Activated T-cell treated with anti-CD3 and anti-CD28 coated beads, Interleukin-2, amount 50 U/mL, for 72 hours (primary cell): ENCODE data around the gene MAP2K3. TPM values are rescaled to one million over a fixed set of nuclear protein-coding genes. Genes with fewer than 3 reads are reported as not detected.
A peak's percentile ranks its signal among the peaks of the same experiment; 100 is the strongest.
"Not testable (repeated sequence)": the region's sequence is repeated elsewhere in the genome, so short reads cannot be mapped to it uniquely, and the experiment has no call there.

ENCODE experiments used
- ATAC-seq, 2 donors: fragments of 150-1000 bp; cut with Tn5 transposase; replicated peaks in 1 of 2; 2 replicates each; pipeline ENCODE4 v1.10.0; 2021; ENCODE audit warnings: moderate library complexity in 2 of 2, mild to moderate bottlenecking in 1 of 2
- DNase-seq, 2 donors: peaks; one replicate each; pipeline ENCODE4 v3.0.0; 2021 to 2022; ENCODE audit warnings: mixed read lengths in 1 of 2
- H3K27ac Mint-ChIP-seq: one replicate; pipeline ENCODE4 v1.8.0; 2022; ENCODE audit warnings: mild to moderate bottlenecking, moderate library complexity, mixed read lengths
- H3K27me3 Mint-ChIP-seq: one replicate; pipeline ENCODE4 v1.8.0; 2022; ENCODE audit warnings: low read depth, mixed read lengths
- H3K36me3 Mint-ChIP-seq, 2 donors: one replicate each; pipeline ENCODE4 v1.8.0; 2022; ENCODE audit warnings: mixed read lengths in 2 of 2, mild to moderate bottlenecking in 1 of 2; ENCODE audit not compliant: insufficient read depth in 2 of 2
- H3K4me1 Mint-ChIP-seq: one replicate; pipeline ENCODE4 v1.8.0; 2022; ENCODE audit warnings: low read depth, mixed read lengths
- H3K4me3 Mint-ChIP-seq, 2 donors: one replicate each; pipeline ENCODE4 v1.8.0; 2022; ENCODE audit warnings: mild to moderate bottlenecking in 2 of 2, mixed read lengths in 2 of 2, moderate library complexity in 2 of 2
- H3K9me3 Mint-ChIP-seq, 2 donors: one replicate each; pipeline ENCODE4 v1.8.0; 2022; ENCODE audit warnings: mixed read lengths in 2 of 2
- total RNA-seq, 2 donors: library from RNA; stranded (reverse); gene quantifications; one replicate each; pipeline ENCODE4 v1.2.3, GENCODE V29; 2022

MAP2K3 gene
- total RNA-seq, 2 donors from 2014 or later: 104 to 107 TPM

DNA sequence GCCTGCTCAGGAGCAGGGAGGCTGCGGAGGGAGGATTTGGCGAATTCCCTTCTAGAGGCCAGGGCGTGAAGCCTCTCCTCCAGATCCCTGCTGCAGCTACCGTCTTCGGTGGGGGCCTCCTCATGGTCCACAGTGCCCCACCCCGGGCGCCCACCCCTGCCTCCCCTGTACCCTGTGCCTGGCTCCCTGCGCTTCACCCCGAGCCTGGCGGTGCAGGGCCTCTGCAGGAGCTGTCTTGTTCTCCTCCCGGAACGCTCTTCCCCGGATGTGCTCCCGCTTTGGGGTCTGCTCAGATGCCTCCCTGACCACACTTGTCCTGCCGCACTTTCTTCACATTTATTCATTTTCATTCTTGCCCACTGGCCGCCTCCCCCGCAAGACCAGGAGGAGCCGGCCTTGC lies 33.3 kb downstream of the MAP2K3 start:
- not testable (repeated sequence) for H3K9me3 Mint-ChIP-seq, H3K4me3 Mint-ChIP-seq, DNase-seq, H3K27ac Mint-ChIP-seq, H3K36me3 Mint-ChIP-seq, H3K27me3 Mint-ChIP-seq, H3K4me1 Mint-ChIP-seq, ATAC-seq

DNA sequence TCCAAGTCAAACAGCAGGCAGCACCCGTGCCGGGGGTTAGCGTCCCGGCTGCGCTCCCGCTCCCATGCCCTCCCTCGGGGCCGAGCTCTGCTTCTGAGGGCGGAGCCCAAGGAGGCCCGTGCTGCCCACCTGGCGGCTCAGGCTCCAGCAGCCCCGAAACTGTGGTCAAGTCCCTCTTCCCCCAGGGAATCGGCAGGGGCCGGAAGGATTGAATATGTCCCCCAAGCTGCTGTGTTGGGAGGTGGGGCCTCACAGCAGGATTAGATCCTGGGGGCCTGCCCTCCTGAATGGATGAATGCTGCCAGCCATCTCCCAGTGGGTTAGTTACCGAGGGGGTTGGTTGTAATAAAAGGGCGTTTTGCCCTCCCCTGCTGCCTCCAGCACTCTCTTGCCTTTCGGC lies 33.9 kb downstream of the MAP2K3 start:
- H3K4me1 Mint-ChIP-seq: peaks cover 7% of the 10 kb centered on the region
- no peak overlapping the region for H3K4me3 Mint-ChIP-seq
- H3K36me3 Mint-ChIP-seq: no peaks in the 10 kb centered on the region
- ATAC-seq (no peak), DNase-seq (no peak)
- H3K27me3 Mint-ChIP-seq: peaks cover 4% of the 10 kb centered on the region
- no peaks in the 10 kb centered on the region for H3K9me3 Mint-ChIP-seq
- no peak overlapping the region for H3K27ac Mint-ChIP-seq

DNA sequence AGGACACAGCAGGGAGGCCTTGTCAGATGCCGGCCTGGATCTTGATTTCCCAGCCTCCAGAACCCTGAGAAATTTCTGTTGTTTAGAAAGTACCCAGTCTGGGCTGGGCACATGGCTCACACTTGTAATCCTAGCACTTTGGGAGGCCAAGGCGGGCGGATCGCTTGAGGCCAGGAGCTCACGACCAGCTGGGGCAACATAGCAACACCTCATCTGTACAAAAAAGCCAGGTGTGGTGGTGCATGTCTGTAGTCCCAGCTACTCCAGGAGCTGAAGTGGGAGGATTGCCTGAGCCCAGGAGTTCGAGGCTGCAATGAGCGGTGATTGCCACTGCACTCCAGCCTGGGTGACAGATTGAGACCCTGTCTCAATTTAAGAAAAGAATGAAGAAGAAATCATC lies 34.3 kb downstream of the MAP2K3 start:
- not testable (repeated sequence) for H3K27me3 Mint-ChIP-seq, H3K4me1 Mint-ChIP-seq, H3K27ac Mint-ChIP-seq, H3K4me3 Mint-ChIP-seq, H3K9me3 Mint-ChIP-seq, H3K36me3 Mint-ChIP-seq, DNase-seq, ATAC-seq

DNA sequence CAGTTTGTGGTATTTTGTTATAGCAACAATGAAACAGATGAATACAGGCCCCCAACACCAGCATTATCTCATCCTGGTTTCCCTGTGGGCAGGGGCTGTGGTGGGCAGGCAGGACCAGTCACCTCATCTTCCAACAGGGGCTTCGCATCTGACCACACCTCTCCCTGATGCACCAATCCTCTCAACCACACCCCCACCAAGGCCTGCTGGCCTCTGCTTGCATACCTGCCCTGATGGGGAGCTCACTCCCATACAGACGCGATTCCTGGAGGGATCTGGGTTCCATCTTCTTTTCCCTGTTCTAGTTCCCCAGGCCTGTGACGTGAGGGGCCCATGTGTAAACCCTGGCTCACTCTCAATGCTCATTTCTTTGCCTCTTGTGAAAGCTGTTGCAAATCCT lies 34.7 kb downstream of the MAP2K3 start:
- ATAC-seq, H3K27ac Mint-ChIP-seq, H3K9me3 Mint-ChIP-seq, DNase-seq, H3K4me3 Mint-ChIP-seq, H3K27me3 Mint-ChIP-seq, H3K4me1 Mint-ChIP-seq, H3K36me3 Mint-ChIP-seq: not testable (repeated sequence)

DNA sequence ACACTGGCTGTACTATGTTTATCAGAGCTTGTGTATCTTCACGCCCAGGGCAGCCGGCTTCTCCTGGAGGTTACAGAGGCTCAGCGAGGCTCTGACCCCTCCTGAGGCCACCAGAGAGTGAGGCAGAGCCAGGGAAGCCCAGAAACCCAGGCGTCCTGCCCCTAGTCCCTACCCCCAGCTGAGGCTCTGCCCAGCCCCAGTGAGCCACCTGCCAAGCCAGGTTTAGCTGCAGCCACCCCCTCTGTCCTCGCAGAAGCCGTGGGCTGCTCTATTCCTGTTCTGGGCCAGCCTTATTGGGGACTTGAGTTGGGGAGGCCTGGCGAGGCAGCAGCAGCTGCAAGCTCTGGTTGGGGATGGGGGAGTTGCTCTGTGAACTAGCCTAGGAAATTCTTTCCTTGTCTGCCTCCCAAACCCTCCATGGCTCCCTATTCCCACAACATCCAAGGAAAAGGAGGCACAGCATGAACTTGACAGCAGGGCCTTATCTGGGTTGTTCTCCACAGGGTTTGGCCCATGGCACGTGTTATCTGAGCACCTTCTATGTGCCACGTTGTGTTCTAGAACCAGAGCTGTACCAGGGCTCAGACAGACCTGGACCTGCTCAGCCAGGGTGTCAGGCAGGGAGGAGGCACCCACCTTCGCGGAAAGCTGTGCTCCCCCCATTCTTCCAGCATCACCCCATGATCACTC lies 35.3 kb downstream of the MAP2K3 start:
- H3K27me3 Mint-ChIP-seq, H3K4me3 Mint-ChIP-seq, H3K36me3 Mint-ChIP-seq, ATAC-seq, H3K9me3 Mint-ChIP-seq, H3K4me1 Mint-ChIP-seq, H3K27ac Mint-ChIP-seq, DNase-seq: not testable (repeated sequence)

DNA sequence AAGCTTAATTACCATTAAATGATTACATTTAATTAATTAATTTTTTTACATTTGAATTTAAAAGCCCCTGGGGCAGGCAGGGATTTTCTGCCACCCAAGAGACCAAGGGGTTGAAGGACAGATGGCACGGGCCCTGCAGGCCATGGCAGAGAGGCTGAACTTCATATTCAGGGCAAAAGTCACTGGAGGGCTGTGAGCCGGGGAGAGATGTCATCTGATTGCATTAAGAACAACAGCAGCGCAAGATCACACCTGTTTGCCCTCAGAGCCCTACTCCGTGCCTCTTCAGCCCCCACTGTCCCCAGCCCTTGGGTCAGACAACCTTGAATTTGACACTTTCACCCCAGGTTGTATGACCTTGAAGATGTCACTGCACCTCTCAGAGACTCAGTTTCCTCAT lies 35.9 kb downstream of the MAP2K3 start:
- not testable (repeated sequence) for DNase-seq, H3K27me3 Mint-ChIP-seq, H3K4me3 Mint-ChIP-seq, ATAC-seq, H3K27ac Mint-ChIP-seq, H3K36me3 Mint-ChIP-seq, H3K4me1 Mint-ChIP-seq, H3K9me3 Mint-ChIP-seq

DNA sequence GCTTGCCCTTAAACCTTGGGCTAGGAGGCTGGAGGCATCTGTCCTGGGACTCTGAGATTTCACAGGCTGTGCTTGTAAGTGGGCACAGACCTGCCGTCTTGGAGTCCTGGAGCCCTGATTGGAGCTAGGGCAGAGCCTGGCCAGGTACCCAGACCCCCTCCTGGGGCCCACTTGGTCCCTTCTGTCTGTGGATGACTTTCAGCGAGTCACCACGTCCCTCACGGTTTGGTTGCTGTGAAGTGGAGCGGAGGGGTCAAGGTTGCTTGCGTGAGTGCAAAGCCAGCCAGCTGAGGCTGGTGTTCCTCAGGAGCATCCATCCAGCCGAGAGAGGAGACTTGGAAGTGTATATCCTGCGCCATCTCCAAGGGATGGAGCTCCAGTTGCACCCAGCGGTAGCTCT lies 36.5 kb downstream of the MAP2K3 start:
- H3K27me3 Mint-ChIP-seq, H3K9me3 Mint-ChIP-seq, H3K4me1 Mint-ChIP-seq, H3K27ac Mint-ChIP-seq, H3K4me3 Mint-ChIP-seq, DNase-seq, ATAC-seq, H3K36me3 Mint-ChIP-seq: not testable (repeated sequence)

DNA sequence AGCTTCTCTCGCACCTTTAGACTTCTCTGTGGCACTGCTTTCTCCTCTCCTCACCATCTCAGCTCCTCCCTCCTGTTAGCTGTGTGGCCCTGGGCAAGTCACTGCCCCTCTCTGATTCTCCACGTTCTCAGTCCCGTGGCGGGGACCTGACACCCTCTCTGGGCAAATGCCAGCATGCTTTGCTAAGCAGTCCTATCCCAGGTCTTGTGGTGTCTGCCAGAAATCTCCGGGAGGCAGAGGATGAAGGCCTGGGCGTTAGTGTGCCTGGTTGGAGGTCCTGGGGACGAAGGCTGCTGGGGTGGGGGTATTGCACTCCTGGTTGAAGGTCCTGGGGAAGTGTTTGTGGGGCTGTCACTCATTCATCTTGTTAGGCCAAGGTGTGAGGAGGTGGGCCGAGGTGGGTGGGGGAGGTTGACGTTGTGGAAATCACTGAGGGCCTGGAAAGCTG lies 37.3 kb downstream of the MAP2K3 start:
- H3K27me3 Mint-ChIP-seq, H3K27ac Mint-ChIP-seq, H3K4me3 Mint-ChIP-seq, H3K9me3 Mint-ChIP-seq, DNase-seq, H3K36me3 Mint-ChIP-seq, ATAC-seq, H3K4me1 Mint-ChIP-seq: not testable (repeated sequence)

DNA sequence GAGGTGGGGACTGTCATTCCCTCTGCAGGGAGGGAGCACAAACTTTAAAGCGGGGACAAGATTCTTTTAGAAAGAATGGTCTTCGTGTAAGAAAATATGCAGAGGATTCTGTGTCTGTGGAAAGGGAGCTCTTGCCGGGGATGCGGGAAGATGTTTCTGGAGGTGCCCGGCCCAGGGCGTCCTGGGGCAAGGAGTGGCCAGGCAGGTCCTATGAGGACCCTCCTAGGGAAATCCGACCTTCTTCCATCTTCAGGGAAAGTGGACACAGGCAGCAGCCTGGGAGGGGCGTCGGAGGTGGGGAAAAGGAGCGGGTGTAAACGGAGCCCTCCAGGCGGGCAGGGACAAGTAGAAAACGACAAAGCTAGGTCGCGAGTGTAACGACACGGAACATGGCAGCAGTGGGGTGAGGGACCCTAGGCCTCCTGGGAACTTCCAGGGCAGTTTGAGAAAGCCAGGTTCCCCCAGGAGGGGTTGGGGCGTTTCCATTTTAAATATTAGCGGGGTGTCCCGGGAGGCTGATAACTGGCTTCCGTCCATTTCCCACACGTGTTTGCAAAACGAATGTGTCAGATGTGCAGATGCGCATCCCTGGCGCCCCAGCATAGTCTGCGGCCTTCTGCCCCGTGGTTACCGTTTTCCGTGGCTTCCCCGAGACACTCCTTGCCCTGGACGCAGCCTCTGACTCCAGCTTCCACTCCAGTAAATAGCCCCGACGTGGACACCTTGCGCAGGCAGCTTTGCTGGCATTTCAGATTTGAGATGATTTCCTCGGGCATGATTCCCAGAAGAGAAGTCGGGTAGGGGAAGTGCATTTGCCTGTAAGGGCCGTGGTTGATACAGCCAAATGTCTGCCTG lies 39.0 kb downstream of the MAP2K3 start:
- H3K36me3 Mint-ChIP-seq, DNase-seq, H3K27me3 Mint-ChIP-seq, H3K9me3 Mint-ChIP-seq, H3K27ac Mint-ChIP-seq, H3K4me1 Mint-ChIP-seq: not testable (repeated sequence)
- peak in 1 of 2 donors; percentile 6 for ATAC-seq
- H3K4me3 Mint-ChIP-seq: peak overlapping the region; percentile 89 to 94

DNA sequence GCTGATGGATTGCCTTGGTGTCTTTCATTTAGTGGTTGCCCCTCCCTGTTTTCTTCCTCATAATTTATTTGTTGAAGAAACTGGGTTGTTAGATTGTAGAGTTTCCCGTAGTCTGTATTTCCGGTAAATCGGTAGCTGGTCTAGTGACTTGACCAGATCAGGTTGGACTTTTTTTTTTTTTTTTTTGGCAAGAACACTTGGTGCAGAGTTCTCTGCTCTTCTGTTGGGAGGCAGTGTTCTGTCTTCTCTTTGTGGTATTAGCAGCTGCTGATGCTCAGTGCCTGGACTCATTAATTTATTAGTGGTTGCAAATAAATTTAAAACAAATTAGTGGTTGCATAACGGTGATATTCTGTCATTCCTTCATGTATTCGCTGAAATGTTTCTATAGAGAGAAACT lies 40.2 kb downstream of the MAP2K3 start:
- H3K27me3 Mint-ChIP-seq, H3K36me3 Mint-ChIP-seq, DNase-seq, ATAC-seq, H3K9me3 Mint-ChIP-seq, H3K4me1 Mint-ChIP-seq: not testable (repeated sequence)
- peak overlapping the region in 1 of 2 donors; percentile 60 for H3K4me3 Mint-ChIP-seq
- H3K27ac Mint-ChIP-seq: peak overlapping the region; percentile 54

DNA sequence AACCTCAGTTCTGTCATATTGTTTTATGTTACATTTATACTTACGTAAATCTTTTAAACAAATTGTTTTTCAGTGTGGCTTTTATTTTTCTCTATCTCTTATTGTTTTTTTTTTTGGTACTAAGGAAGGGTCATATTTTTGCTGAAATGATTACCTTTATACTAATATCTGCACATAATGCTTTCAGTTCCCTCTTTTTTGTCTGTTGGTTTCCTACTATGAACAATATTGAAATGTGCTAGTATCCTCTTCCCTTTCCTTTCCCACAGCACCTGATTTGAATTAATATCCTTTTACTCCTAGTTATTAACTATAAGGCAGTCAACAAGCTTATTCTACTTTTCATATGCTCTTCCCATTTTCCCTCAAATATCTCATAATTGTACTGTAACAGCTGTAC lies 43.4 kb downstream of the MAP2K3 start:
- not testable (repeated sequence) for H3K36me3 Mint-ChIP-seq, H3K27ac Mint-ChIP-seq, H3K27me3 Mint-ChIP-seq, H3K4me3 Mint-ChIP-seq, ATAC-seq, DNase-seq, H3K9me3 Mint-ChIP-seq, H3K4me1 Mint-ChIP-seq

DNA sequence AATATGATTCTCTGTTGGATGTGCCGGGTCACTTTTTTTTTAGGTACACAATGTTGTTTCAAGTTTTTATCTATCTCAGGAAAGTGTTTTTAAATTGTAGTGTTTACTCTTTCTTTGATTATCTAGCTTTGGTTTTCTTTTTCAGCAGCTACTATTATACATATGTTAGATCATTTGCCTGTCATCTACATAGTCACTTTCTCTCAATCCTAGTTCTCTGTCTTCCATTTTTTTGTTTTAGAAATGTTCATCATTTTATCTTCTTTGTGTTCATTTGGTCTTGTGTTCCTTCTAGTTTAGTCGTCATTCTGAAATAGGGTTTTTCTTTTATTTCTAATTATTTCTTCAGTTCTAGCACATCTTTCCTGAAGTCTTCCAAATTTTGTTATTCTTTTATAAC lies 44.3 kb downstream of the MAP2K3 start:
- not testable (repeated sequence) for H3K36me3 Mint-ChIP-seq, H3K27ac Mint-ChIP-seq, ATAC-seq, H3K27me3 Mint-ChIP-seq, H3K4me1 Mint-ChIP-seq, H3K4me3 Mint-ChIP-seq, H3K9me3 Mint-ChIP-seq, DNase-seq

DNA sequence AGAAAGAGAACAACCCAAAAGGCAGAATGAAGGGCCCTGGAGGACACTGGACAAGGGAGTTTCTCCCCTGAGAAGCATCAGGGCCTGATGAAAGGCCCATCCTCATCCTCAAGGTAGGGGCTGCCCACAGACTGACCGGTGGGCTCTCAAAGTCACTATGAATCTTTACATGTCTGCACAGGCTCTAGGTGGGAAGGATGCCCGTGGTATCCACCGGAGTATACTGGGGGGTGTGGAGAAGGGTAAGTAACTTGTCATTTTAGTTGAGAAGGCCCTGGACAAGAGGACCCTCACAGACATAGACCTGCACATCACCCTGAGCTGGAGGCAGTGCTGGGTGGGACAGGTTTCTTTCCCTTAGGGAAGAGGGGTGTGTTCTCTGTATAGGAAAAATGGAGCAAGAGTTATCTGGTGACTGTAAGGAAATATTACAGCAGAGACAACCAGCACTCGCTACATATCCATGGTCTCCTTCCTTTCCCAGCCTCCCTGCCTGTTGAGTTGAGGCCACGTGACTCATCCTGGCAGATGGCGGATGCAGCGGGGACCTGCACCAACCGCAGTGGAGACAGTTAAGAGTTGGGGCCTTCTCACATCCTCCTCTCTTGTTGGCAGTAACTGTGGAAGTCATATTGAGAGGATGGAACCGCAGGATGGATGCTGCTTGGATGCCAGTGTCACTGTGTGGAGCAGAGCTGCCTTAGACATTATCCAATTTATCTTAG lies 46.1 kb downstream of the MAP2K3 start:
- ATAC-seq (no peak), DNase-seq (no peak)
- Mint-ChIP-seq H3K27me3 (no peaks in the 10 kb centered on the region), H3K36me3 (peaks cover 2 to 3% of the 10 kb centered on the region in 2 donors), H3K4me3 (no peak overlapping the region), H3K27ac (no peak overlapping the region), H3K9me3 (peaks cover 2 to 3% of the 10 kb centered on the region in 2 donors), H3K4me1 (no peaks in the 10 kb centered on the region)
